Transverse colon (tissue), 4 donors: ENCODE data around the gene DEDD2.

Experiments used
- CTCF ChIP-seq, 5 experiments: fragments of 200-600 bp in 3 of 5; fragments of 450-650 bp in 2 of 5; sonication (generic) in 3 of 5; IDR thresholded peaks; 1 replicate in 2 of 5; 2 replicates in 3 of 5; pipeline ENCODE4 v1.5.1; 2016 to 2017; ENCODE audit warnings: antibody characterized with exemption in 5 of 5, inconsistent platforms in 3 of 5, mild to moderate bottlenecking in 2 of 5, moderate library complexity in 1 of 5
- EP300 ChIP-seq: sonication (generic); formaldehyde crosslinking; IDR thresholded peaks from one replicate; pipeline ENCODE4 v1.6.1; 2017; ENCODE audit warnings: antibody characterized with exemption, low read depth
- POLR2A ChIP-seq: fragments of 450-650 bp; IDR thresholded peaks from one replicate; pipeline ENCODE4 v1.6.1; 2016; ENCODE audit warnings: antibody characterized with exemption, mild to moderate bottlenecking, moderate library complexity
- POLR2AphosphoS5 ChIP-seq, 3 donors: sonication (generic); formaldehyde crosslinking; IDR thresholded peaks; one replicate each; pipeline ENCODE4 v1.6.1; 2016; ENCODE audit warnings: antibody characterized with exemption in 3 of 3

- TF ChIP-seq POLR2A: no peak
- TF ChIP-seq EP300: no peak
- TF ChIP-seq CTCF (IDR thresholded peaks at IDR 0.05): no peak
- no peak for TF ChIP-seq POLR2AphosphoS5 (IDR thresholded peaks at IDR 0.05)
These were observed 43.8 kb downstream of the DEDD2 start for GRCh38 chr19:42173695-42174094.
